Fibroblast of upper back skin (primary cell): ENCODE data around the gene INKA1.
A peak's percentile ranks its signal among the peaks of the same experiment; 100 is the strongest.
"Not testable (repeated sequence)": the region's sequence is repeated elsewhere in the genome, so short reads cannot be mapped to it uniquely, and the experiment has no call there.

Experiments
- DNase-seq: peaks from one replicate; pipeline ENCODE4 v3.0.0-alpha.2; 2013

INKA1 gene

GRCh38 chr3:49813497-49814174 lies 10.6 kb downstream of the INKA1 start, which contains the start of gene UBA7:
UBA7 (minus strand) TSS chr3:49813953; CDS start chr3:49813787, 166 bp downstream.
- peak; percentile 94 for DNase-seq

- DNase-seq = not testable (repeated sequence)
These were observed 20.1 kb downstream of the INKA1 start for GRCh38 chr3:49823131-49823530.

GRCh38 chr3:49826016-49826415 lies 23.0 kb downstream of the INKA1 start:
- no peak for DNase-seq

GRCh38 chr3:49831341-49831740 lies 28.3 kb downstream of the INKA1 start:
- no peak for DNase-seq

GRCh38 chr3:49839193-49839809 lies 36.2 kb downstream of the INKA1 start:
- peak; percentile 84 for DNase-seq

- peak; percentile 47 for DNase-seq
These were observed 37.3 kb downstream of the INKA1 start for GRCh38 chr3:49840388-49840787.

GRCh38 chr3:49841126-49841696 lies 38.1 kb downstream of the INKA1 start:
- DNase-seq = peak; percentile 9

- DNase-seq = no peak
These were observed 38.7 kb downstream of the INKA1 start for GRCh38 chr3:49841806-49842205.

GRCh38 chr3:49842843-49843517 lies 39.9 kb downstream of the INKA1 start:
- DNase-seq = no peak

GRCh38 chr3:49844464-49845183 lies 41.6 kb downstream of the INKA1 start:
- no peak for DNase-seq

- DNase-seq = no peak
These were observed 42.6 kb downstream of the INKA1 start for GRCh38 chr3:49845694-49846093.
